COLO668 (cell line): Measurements from ENCODE around the gene WNT9A.
"Not testable (repeated sequence)": the region's sequence is repeated elsewhere in the genome, so short reads cannot be mapped to it uniquely, and the experiment has no call there.

ENCODE experiments used
- DNase-seq: peaks from one replicate; lab custom pipeline; 2025; ENCODE audit not compliant: unreplicated experiment; lab: John Stamatoyannopoulos, UW

WNT9A gene

GRCh38 chr1:227888404-227889046 is 59.2 kb downstream of the WNT9A start:
- DNase-seq = peak; percentile 50

- DNase-seq = no peak
These were observed 59.9 kb downstream of the WNT9A start for GRCh38 chr1:227887697-227888403.

GRCh38 chr1:227886993-227887696 is 60.6 kb downstream of the WNT9A start:
- DNase-seq = peak; percentile 25

GRCh38 chr1:227886503-227886961 is 61.2 kb downstream of the WNT9A start:
- DNase-seq = no peak

GRCh38 chr1:227885648-227886502 is 61.9 kb downstream of the WNT9A start:
- no peak for DNase-seq

- DNase-seq = no peak
These were observed 62.5 kb downstream of the WNT9A start for GRCh38 chr1:227885135-227885647.

GRCh38 chr1:227884370-227885134 is 63.2 kb downstream of the WNT9A start:
- no peak for DNase-seq

GRCh38 chr1:227883641-227884301 is 64.0 kb downstream of the WNT9A start:
- no peak for DNase-seq

GRCh38 chr1:227883073-227883520 is 64.6 kb downstream of the WNT9A start:
- DNase-seq = no peak

GRCh38 chr1:227880342-227880924 is 67.3 kb downstream of the WNT9A start:
- DNase-seq = no peak

- not testable (repeated sequence) for DNase-seq
These were observed 69.9 kb downstream of the WNT9A start for GRCh38 chr1:227877810-227878209.

- not testable (repeated sequence) for DNase-seq
These were observed 75.8 kb downstream of the WNT9A start for GRCh38 chr1:227871892-227872291.

- DNase-seq = no peak
These were observed 77.4 kb downstream of the WNT9A start for GRCh38 chr1:227870366-227870765.

- no peak for DNase-seq
These were observed 77.9 kb downstream of the WNT9A start for GRCh38 chr1:227869851-227870305.

- DNase-seq = no peak
These were observed 78.4 kb downstream of the WNT9A start for GRCh38 chr1:227869279-227869842.
